ENCODE measurements around the gene DNM1. TPM values are rescaled to one million over a fixed set of nuclear protein-coding genes. Genes with fewer than 3 reads are reported as not detected.

Gene DNM1
- total and polyA plus RNA-seq, 4 donors = 0.29 to 5.9 (median 1.1) TPM

- Histone ChIP-seq H3K4me3 (ENCODE audit: low read depth in 1 of 3, low read length in 3 of 3) (no peak overlapping the region), H3K9ac (ENCODE audit: low read depth in 1 of 2, low read length in 2 of 2) (no peak overlapping the region), H3K9me3 (ENCODE audit: control insufficient read depth in 4 of 4, low read length in 3 of 4) (no peaks in the 10 kb centered on the region), H3K27ac (ENCODE audit: low read depth in 1 of 2, low read length in 2 of 2) (no peak overlapping the region), H3K27me3 (ENCODE audit: control insufficient read depth in 4 of 4, insufficient read depth in 4 of 4, low read length in 3 of 4) (no peaks in the 10 kb centered on the region), H3K36me3 (ENCODE audit: control insufficient read depth in 4 of 4, insufficient read depth in 3 of 4, low read depth in 1 of 4, low read length in 3 of 4) (no peaks in the 10 kb centered on the region), H3K4me1 (ENCODE audit: control insufficient read depth in 4 of 4, insufficient read depth in 4 of 4, low read length in 3 of 4) (peaks cover 0 to 5% (median under 1%) of the 10 kb centered on the region in 4 donors)
- DNase-seq (ENCODE audit: low spot score) = no peak
- no peak for TF ChIP-seq MAX (IDR thresholded peaks at IDR 0.05)
- TF ChIP-seq GABPA (IDR thresholded peaks at IDR 0.05 in 1 of 2, conservative IDR thresholded peaks at IDR 0.05 in 1 of 2) = no peak
- no peak for TF ChIP-seq HNF4A (conservative IDR thresholded peaks at IDR 0.05)
- TF ChIP-seq YY1 (IDR thresholded peaks at IDR 0.05) = no peak
- TF ChIP-seq NR2F2 (IDR thresholded peaks at IDR 0.05) = no peak
- no peak for TF ChIP-seq SP1 (IDR thresholded peaks at IDR 0.05)
- no peak for TF ChIP-seq CTCF (IDR thresholded peaks at IDR 0.05; ENCODE audit: low read depth, low read length, missing input control)
- TF ChIP-seq EGR1 (IDR thresholded peaks at IDR 0.05; ENCODE audit: low read depth in 2 of 2) = no peak
- TF ChIP-seq HNF4G (IDR thresholded peaks at IDR 0.05) = no peak
- no peak for TF ChIP-seq JUND (IDR thresholded peaks at IDR 0.05)
- TF ChIP-seq FOXA2 (IDR thresholded peaks at IDR 0.05) = no peak
- no peak for TF ChIP-seq REST (IDR thresholded peaks at IDR 0.05)
- 90% methylated on average over 4 of the region's 4 CpGs for WGBS
Measured at GRCh38 chr9:128242124-128242523, 38.9 kb downstream of the DNM1 start.

- no peak for TF ChIP-seq FOXA2 (IDR thresholded peaks at IDR 0.05)
- TF ChIP-seq ZBTB33 (IDR thresholded peaks at IDR 0.05) = no peak
- TF ChIP-seq HNF4G (IDR thresholded peaks at IDR 0.05) = no peak
- no peak for TF ChIP-seq YY1 (IDR thresholded peaks at IDR 0.05)
- TF ChIP-seq HNF4A (conservative IDR thresholded peaks at IDR 0.05) = no peak
- TF ChIP-seq FOXA1 (IDR thresholded peaks at IDR 0.05) = no peak
- TF ChIP-seq RAD21 (IDR thresholded peaks at IDR 0.05) = no peak
- no peak for TF ChIP-seq EGR1 (IDR thresholded peaks at IDR 0.05; ENCODE audit: low read depth in 2 of 2)
- TF ChIP-seq GABPA (IDR thresholded peaks at IDR 0.05 in 1 of 2, conservative IDR thresholded peaks at IDR 0.05 in 1 of 2) = no peak
- TF ChIP-seq MAX (IDR thresholded peaks at IDR 0.05) = no peak
- no peak for TF ChIP-seq NR2F2 (IDR thresholded peaks at IDR 0.05)
- TF ChIP-seq CTCF (IDR thresholded peaks at IDR 0.05; ENCODE audit: low read depth, low read length, missing input control) = no peak
- no peak for TF ChIP-seq ATF3 (IDR thresholded peaks at IDR 0.05)
- TF ChIP-seq TAF1 (conservative IDR thresholded peaks at IDR 0.05) = no peak
- TF ChIP-seq SP1 (IDR thresholded peaks at IDR 0.05) = no peak
- Histone ChIP-seq H3K4me3 (ENCODE audit: low read depth in 1 of 3, low read length in 3 of 3) (no peak overlapping the region), H3K4me1 (ENCODE audit: control insufficient read depth in 4 of 4, insufficient read depth in 4 of 4, low read length in 3 of 4) (peaks cover 0 to 5% (median under 1%) of the 10 kb centered on the region in 4 donors), H3K9me3 (ENCODE audit: control insufficient read depth in 4 of 4, low read length in 3 of 4) (no peaks in the 10 kb centered on the region), H3K9ac (ENCODE audit: low read depth in 1 of 2, low read length in 2 of 2) (no peak overlapping the region), H3K27me3 (ENCODE audit: control insufficient read depth in 4 of 4, insufficient read depth in 4 of 4, low read length in 3 of 4) (no peaks in the 10 kb centered on the region), H3K27ac (ENCODE audit: low read depth in 1 of 2, low read length in 2 of 2) (no peak overlapping the region), H3K36me3 (ENCODE audit: control insufficient read depth in 4 of 4, insufficient read depth in 3 of 4, low read depth in 1 of 4, low read length in 3 of 4) (no peaks in the 10 kb centered on the region)
- DNase-seq (ENCODE audit: low spot score) = no peak
- 75% methylated on average over 7 of the region's 7 CpGs for WGBS
Measured at GRCh38 chr9:128242828-128243214, 39.6 kb downstream of the DNM1 start.

All from liver (tissue), 9 donors.